MCF 10A (cell line): ENCODE measurements around the gene CNKSR2. TPM values are rescaled to one million over a fixed set of nuclear protein-coding genes. Genes with fewer than 3 reads are reported as not detected.
"Not testable (repeated sequence)": the region's sequence is repeated elsewhere in the genome, so short reads cannot be mapped to it uniquely, and the experiment has no call there.

Experiments
- BruUV-seq: library from RNA; stranded (reverse); fragments of 400-500 nt; replicated peaks from 2 replicates; lab custom pipeline; 2021; lab: Mats Ljungman, UMichigan
- CTCF ChIA-PET: fragments of 300-600 bp; sonication (Branson Sonifier 250); formaldehyde crosslinking; extraction: SDS; loops from one replicate; lab custom pipeline; 2021; ENCODE audit warnings: antibody characterized with exemption, inconsistent platforms; lab: Yijun Ruan, JAX
- POLR2A ChIA-PET: fragments of 300-600, 350-650 bp; sonication (Branson Sonifier 250); formaldehyde crosslinking; extraction: SDS; loops from one replicate; lab custom pipeline; 2020; ENCODE audit warnings: antibody characterized with exemption, inconsistent platforms; lab: Yijun Ruan, JAX
- DNase-seq: peaks from one replicate; pipeline ENCODE4 v3.0.0-alpha.2; 2018; ENCODE audit not compliant: unreplicated experiment
- H3K27ac Mint-ChIP-seq: one replicate; pipeline ENCODE4 v1.8.0; 2022; ENCODE audit warnings: mild to moderate bottlenecking, low read depth, mixed read lengths; ENCODE audit not compliant: unreplicated experiment
- H3K27me3 Mint-ChIP-seq: one replicate; pipeline ENCODE4 v1.8.0; 2022; ENCODE audit warnings: mixed read lengths; ENCODE audit not compliant: insufficient read depth, unreplicated experiment
- H3K36me3 Mint-ChIP-seq: one replicate; pipeline ENCODE4 v1.8.0; 2022; ENCODE audit warnings: mild to moderate bottlenecking, moderate library complexity, mixed read lengths; ENCODE audit not compliant: insufficient read depth, unreplicated experiment
- H3K4me1 Mint-ChIP-seq: one replicate; pipeline ENCODE4 v1.8.0; 2022; ENCODE audit warnings: mixed read lengths; ENCODE audit not compliant: insufficient read depth, unreplicated experiment
- H3K4me3 Mint-ChIP-seq: one replicate; pipeline ENCODE4 v1.8.0; 2022; ENCODE audit warnings: mild to moderate bottlenecking, moderate library complexity, mixed read lengths; ENCODE audit not compliant: unreplicated experiment
- H3K9me3 Mint-ChIP-seq: one replicate; pipeline ENCODE4 v1.8.0; 2022; ENCODE audit warnings: mixed read lengths; ENCODE audit not compliant: unreplicated experiment
- intact Hi-C: fragments of 100-400 bp; cut with micrococcal nuclease; formaldehyde crosslinking; loops from 2 replicates; pipeline ENCODE4 v1.14.1; 2022
- total RNA-seq: library from RNA; stranded (reverse); gene quantifications from 2 replicates; pipeline ENCODE4 v1.2.3, GENCODE V29; 2022
- TF ChIP-seq, protein P1 (sequence below): fragments of 200-600 bp; IDR thresholded peaks from one replicate; pipeline ENCODE4 v1.8.0; 2022; ENCODE audit warnings: antibody characterized with exemption, mild to moderate bottlenecking; ENCODE audit not compliant: unreplicated experiment

CNKSR2 gene
- total RNA-seq, 1 experiment from 2014 or later = not detected

DNA sequence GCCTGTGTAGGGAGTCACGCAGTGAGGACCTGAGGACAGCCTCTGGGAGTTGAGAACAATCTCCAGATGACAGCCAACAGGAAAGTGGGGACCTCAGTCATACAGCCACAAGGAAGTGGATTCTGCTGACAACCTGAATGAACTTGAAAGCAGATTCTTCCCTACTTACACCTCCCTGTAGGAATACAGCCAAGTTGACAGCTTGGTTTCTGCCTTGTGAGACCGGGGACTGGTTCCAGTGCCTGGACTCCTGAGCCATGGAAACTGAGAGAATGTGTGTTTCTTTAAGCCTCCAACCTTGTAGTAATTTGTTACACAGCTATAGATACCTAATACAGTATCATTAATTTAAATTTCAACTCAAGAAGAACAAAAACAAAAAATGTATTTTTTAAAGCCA, 107.5 kb downstream of the CNKSR2 start:
- no peak for DNase-seq
- intact Hi-C loops = loop anchor here (2.0 to 5.0 kb wide), 2 partner anchors 243 to 496 kb away; no protein-coding TSS in a partner anchor
- no TSS peak for BruUV-seq
- Mint-ChIP-seq H3K4me3 (no peak overlapping the region), H3K27me3 (peaks cover 22% of the 10 kb centered on the region), H3K27ac (no peak overlapping the region), H3K9me3 (no peaks in the 10 kb centered on the region), H3K36me3 (no peaks in the 10 kb centered on the region), H3K4me1 (no peaks in the 10 kb centered on the region)
- POLR2A ChIA-PET = no interaction called here
- CTCF ChIA-PET = interaction anchor here (1.9 to 6.4 kb wide), 2 partner anchors 12 to 953 kb away, joined by 4 to 125 read pairs; no protein-coding TSS in a partner anchor
- TF ChIP-seq, protein P1, sequence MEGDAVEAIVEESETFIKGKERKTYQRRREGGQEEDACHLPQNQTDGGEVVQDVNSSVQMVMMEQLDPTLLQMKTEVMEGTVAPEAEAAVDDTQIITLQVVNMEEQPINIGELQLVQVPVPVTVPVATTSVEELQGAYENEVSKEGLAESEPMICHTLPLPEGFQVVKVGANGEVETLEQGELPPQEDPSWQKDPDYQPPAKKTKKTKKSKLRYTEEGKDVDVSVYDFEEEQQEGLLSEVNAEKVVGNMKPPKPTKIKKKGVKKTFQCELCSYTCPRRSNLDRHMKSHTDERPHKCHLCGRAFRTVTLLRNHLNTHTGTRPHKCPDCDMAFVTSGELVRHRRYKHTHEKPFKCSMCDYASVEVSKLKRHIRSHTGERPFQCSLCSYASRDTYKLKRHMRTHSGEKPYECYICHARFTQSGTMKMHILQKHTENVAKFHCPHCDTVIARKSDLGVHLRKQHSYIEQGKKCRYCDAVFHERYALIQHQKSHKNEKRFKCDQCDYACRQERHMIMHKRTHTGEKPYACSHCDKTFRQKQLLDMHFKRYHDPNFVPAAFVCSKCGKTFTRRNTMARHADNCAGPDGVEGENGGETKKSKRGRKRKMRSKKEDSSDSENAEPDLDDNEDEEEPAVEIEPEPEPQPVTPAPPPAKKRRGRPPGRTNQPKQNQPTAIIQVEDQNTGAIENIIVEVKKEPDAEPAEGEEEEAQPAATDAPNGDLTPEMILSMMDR = no peak

- H3K4me1 Mint-ChIP-seq, H3K27ac Mint-ChIP-seq, BruUV-seq, H3K36me3 Mint-ChIP-seq, DNase-seq, H3K4me3 Mint-ChIP-seq, H3K9me3 Mint-ChIP-seq, H3K27me3 Mint-ChIP-seq, POLR2A ChIA-PET: not testable (repeated sequence)
- CTCF ChIA-PET = interaction anchor here (0.6 kb wide), 1 partner anchor 1515 kb away, joined by 4 read pairs; no protein-coding TSS in a partner anchor
- intact Hi-C loops = loop anchor here (5.0 kb wide), 1 partner anchor 493 kb away; no protein-coding TSS in a partner anchor
Measured at GRCh38 chrX:21484051-21484450, 109.8 kb downstream of the CNKSR2 start.

DNA sequence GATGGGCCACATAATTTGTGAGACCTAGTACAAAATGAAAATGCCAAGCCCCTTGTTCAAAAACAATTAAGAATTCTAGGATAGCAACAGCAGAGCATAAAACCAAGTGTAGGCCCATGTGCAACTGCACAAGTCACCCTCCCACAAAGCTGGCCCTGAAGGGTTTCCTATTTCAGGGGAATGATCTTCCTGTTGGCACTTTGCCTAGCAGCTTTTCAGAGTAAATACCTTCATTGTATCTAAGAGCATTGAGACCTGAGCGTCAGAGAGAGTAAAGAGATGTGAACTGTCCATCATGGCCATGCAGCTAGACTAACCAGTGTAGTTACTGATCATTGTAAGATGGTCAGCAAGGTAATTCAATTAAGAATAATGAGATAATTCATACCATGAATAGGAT, 113.6 kb downstream of the CNKSR2 start:
- no peaks in the 10 kb centered on the region for H3K36me3 Mint-ChIP-seq
- H3K4me3 Mint-ChIP-seq = no peak overlapping the region
- BruUV-seq = no TSS peak
- DNase-seq = peak; percentile 35
- POLR2A ChIA-PET = no interaction called here
- TF ChIP-seq, protein P1 = no peak
- no peaks in the 10 kb centered on the region for H3K4me1 Mint-ChIP-seq
- H3K27ac Mint-ChIP-seq = no peak overlapping the region
- H3K9me3 Mint-ChIP-seq = no peaks in the 10 kb centered on the region
- H3K27me3 Mint-ChIP-seq = peaks cover 37% of the 10 kb centered on the region
- intact Hi-C loops = no loop called here
- CTCF ChIA-PET = interaction anchor here (0.6 kb wide), 1 partner anchor 1679 kb away, joined by 3 read pairs; no protein-coding TSS in a partner anchor

- H3K4me1 Mint-ChIP-seq = no peaks in the 10 kb centered on the region
- CTCF ChIA-PET = interaction anchor here (1.1 to 3.0 kb wide), 2 partner anchors 10 to 32 kb away, joined by 4 to 12 read pairs; no protein-coding TSS in a partner anchor
Measured at GRCh38 chrX:21490341-21490740, 116.1 kb downstream of the CNKSR2 start.

More at GRCh38 chrX:21490341-21490740, 116.1 kb downstream of the CNKSR2 start:
- Mint-ChIP-seq H3K27me3 (peaks cover 58% of the 10 kb centered on the region), H3K36me3 (no peaks in the 10 kb centered on the region), H3K4me3 (no peak overlapping the region), H3K27ac (no peak overlapping the region), H3K9me3 (no peaks in the 10 kb centered on the region)
- BruUV-seq = no TSS peak
- POLR2A ChIA-PET = no interaction called here
- TF ChIP-seq, protein P1 = no peak
- intact Hi-C loops = no loop called here
- DNase-seq = no peak
